Measurements from ENCODE around the gene KANSL1. TPM values are rescaled to one million over a fixed set of nuclear protein-coding genes. Genes with fewer than 3 reads are reported as not detected.
"Not testable (repeated sequence)": the region's sequence is repeated elsewhere in the genome, so short reads cannot be mapped to it uniquely, and the experiment has no call there.

The KANSL1 gene
- total and polyA plus RNA-seq, 2 donors (not counting 1 experiment from before 2014, with no cell fraction given): 36.8 to 233 TPM

DNA sequence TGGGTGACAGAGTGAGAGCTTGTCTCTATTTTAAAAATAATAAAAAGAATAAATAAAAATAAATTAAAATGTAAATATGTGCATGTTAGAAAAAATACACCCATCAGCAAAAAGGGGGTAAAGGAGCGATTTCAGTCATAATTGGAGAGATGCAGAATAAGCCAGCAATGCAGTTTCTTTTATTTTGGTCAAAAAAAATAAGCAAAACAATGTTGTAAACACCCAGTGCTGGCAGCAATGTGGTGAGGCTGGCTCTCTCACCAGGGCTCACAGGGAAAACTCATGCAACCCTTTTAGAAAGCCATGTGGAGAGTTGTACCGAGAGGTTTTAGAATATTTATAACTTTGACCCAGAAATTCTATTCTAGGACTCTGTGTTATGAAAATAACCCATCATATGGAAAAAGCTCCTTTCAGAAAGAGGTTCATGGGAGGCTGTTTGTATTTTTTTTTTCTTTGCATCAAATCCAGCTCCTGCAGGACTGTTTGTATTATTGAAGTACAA is 185.7 kb downstream of the KANSL1 start:
- Mint-ChIP-seq H3K4me1 (no peaks in the 10 kb centered on the region), H3K27me3 (peaks cover 5% of the 10 kb centered on the region), H3K27ac (no peak overlapping the region), H3K4me3 (no peak overlapping the region), H3K9me3 (ENCODE audit: insufficient read depth) (no peaks in the 10 kb centered on the region)
- no peaks in the 10 kb centered on the region for H3K9me3 ChIP-seq (ENCODE audit: control extremely low read depth in 1 of 3, control insufficient read depth in 2 of 3, insufficient read depth in 1 of 3, low read length in 2 of 3)
- ChIA-PET CTCF (interaction anchor here (1.0 kb wide), 1 partner anchor 205 kb away, joined by 3 read pairs; no protein-coding TSS in a partner anchor), POLR2A (no interaction called here)
- WGBS (ENCODE audit: insufficient coverage): no CpG with 5 or more reads among the region's 2 CpGs
- H3K79me2 ChIP-seq (ENCODE audit: control insufficient read depth, insufficient read depth, low read length): no peaks in the 10 kb centered on the region
- no peak for DNase-seq
- no peak for TF ChIP-seq EZH2 (IDR thresholded peaks at IDR 0.05; ENCODE audit: borderline replicate concordance, insufficient read depth, low read depth, low read length, poor library complexity, severe bottlenecking)
- TF ChIP-seq, protein P1, sequence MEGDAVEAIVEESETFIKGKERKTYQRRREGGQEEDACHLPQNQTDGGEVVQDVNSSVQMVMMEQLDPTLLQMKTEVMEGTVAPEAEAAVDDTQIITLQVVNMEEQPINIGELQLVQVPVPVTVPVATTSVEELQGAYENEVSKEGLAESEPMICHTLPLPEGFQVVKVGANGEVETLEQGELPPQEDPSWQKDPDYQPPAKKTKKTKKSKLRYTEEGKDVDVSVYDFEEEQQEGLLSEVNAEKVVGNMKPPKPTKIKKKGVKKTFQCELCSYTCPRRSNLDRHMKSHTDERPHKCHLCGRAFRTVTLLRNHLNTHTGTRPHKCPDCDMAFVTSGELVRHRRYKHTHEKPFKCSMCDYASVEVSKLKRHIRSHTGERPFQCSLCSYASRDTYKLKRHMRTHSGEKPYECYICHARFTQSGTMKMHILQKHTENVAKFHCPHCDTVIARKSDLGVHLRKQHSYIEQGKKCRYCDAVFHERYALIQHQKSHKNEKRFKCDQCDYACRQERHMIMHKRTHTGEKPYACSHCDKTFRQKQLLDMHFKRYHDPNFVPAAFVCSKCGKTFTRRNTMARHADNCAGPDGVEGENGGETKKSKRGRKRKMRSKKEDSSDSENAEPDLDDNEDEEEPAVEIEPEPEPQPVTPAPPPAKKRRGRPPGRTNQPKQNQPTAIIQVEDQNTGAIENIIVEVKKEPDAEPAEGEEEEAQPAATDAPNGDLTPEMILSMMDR (IDR thresholded peaks at IDR 0.05): no peak
- intact Hi-C loops (cut with micrococcal nuclease): no loop called here
- H3K4me1 ChIP-seq (ENCODE audit: control insufficient read depth in 2 of 2, insufficient read depth in 2 of 2, low read length in 2 of 2): peaks cover 0 to 5% of the 10 kb centered on the region in 2 donors
- ATAC-seq (ENCODE audit: low read depth): no peak
- H3K4me3 ChIP-seq (ENCODE audit: control extremely low read depth in 1 of 5, extremely low read depth in 1 of 5, insufficient read depth in 1 of 5, low read depth in 2 of 5, low read length in 4 of 5): no peak overlapping the region
- H3K9ac ChIP-seq (ENCODE audit: low read length): no peak overlapping the region
- H4K20me1 ChIP-seq (ENCODE audit: control insufficient read depth, insufficient read depth, low read length, poor library complexity, severe bottlenecking): no peaks in the 10 kb centered on the region
- no peak overlapping the region for H3K27ac ChIP-seq (ENCODE audit: low read length in 2 of 2)
- H3K27me3 ChIP-seq (replicated peaks in 1 of 4; ENCODE audit: control extremely low read depth in 1 of 4, control insufficient read depth in 3 of 4, insufficient read depth in 4 of 4, low read length in 3 of 4): peaks cover 0 to 5% (median 0%) of the 10 kb centered on the region in 4 experiments
- no peak overlapping the region for H3K4me2 ChIP-seq (replicated peaks; ENCODE audit: low read depth, low read length, poor library complexity, severe bottlenecking)
- no peaks in the 10 kb centered on the region for H3K36me3 ChIP-seq (replicated peaks in 1 of 2; ENCODE audit: control extremely low read depth in 1 of 2, control insufficient read depth in 1 of 2, extremely low read depth in 1 of 2, insufficient read depth in 2 of 2, low read length in 1 of 2)
- H2AFZ ChIP-seq (ENCODE audit: insufficient read depth, low read depth, low read length, poor library complexity, severe bottlenecking): no peak overlapping the region

DNA sequence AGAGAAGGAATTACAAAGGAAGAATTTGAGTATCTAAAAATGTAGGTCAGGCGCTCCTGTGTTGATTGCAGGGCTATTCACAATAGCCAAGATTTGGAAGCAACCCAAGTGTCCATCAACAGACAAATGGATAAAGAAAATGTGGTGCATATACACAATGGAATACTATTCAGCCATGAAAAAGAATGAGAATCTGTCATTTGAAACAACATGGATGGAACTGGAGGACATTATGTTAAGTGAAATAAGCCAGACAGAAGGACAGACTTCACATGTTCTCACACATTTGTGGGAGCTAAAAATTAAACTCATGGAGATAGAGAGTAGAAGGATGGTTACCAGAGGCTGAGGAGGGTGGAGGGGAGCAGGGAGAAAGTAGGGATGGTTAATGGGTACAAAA is 187.1 kb downstream of the KANSL1 start:
- DNase-seq; ATAC-seq (ENCODE audit: low read depth); H3K9me3 ChIP-seq (ENCODE audit: control extremely low read depth in 1 of 3, control insufficient read depth in 2 of 3, insufficient read depth in 1 of 3, low read length in 2 of 3); H4K20me1 ChIP-seq (ENCODE audit: control insufficient read depth, insufficient read depth, low read length, poor library complexity, severe bottlenecking); H3K79me2 ChIP-seq (ENCODE audit: control insufficient read depth, insufficient read depth, low read length); H3K9me3 Mint-ChIP-seq (ENCODE audit: insufficient read depth); H3K27me3 ChIP-seq (replicated peaks in 1 of 4; ENCODE audit: control extremely low read depth in 1 of 4, control insufficient read depth in 3 of 4, insufficient read depth in 4 of 4, low read length in 3 of 4); H2AFZ ChIP-seq (ENCODE audit: insufficient read depth, low read depth, low read length, poor library complexity, severe bottlenecking); H3K4me2 ChIP-seq (replicated peaks; ENCODE audit: low read depth, low read length, poor library complexity, severe bottlenecking); H3K4me1 ChIP-seq (ENCODE audit: control insufficient read depth in 2 of 2, insufficient read depth in 2 of 2, low read length in 2 of 2); H3K27ac ChIP-seq (ENCODE audit: low read length in 2 of 2); H3K27me3 Mint-ChIP-seq; H3K9ac ChIP-seq (ENCODE audit: low read length); H3K4me1 Mint-ChIP-seq; POLR2A ChIA-PET; H3K4me3 ChIP-seq (ENCODE audit: control extremely low read depth in 1 of 5, extremely low read depth in 1 of 5, insufficient read depth in 1 of 5, low read depth in 2 of 5, low read length in 4 of 5); H3K27ac Mint-ChIP-seq; H3K4me3 Mint-ChIP-seq; H3K36me3 ChIP-seq (replicated peaks in 1 of 2; ENCODE audit: control extremely low read depth in 1 of 2, control insufficient read depth in 1 of 2, extremely low read depth in 1 of 2, insufficient read depth in 2 of 2, low read length in 1 of 2); intact Hi-C loops (cut with micrococcal nuclease): not testable (repeated sequence)
- CTCF ChIA-PET: interaction anchor here (1.5 to 7.6 kb wide), 3 partner anchors 14 to 207 kb away, joined by 4 to 50 read pairs (median 36); no protein-coding TSS in a partner anchor
- WGBS (ENCODE audit: insufficient coverage): 100% methylated on average over 1 of the region's 1 CpG
